Urinary bladder (tissue), 4 donors: ENCODE measurements around the gene PPM1F. TPM values are rescaled to one million over a fixed set of nuclear protein-coding genes. Genes with fewer than 3 reads are reported as not detected.
"Not testable (repeated sequence)": the region's sequence is repeated elsewhere in the genome, so short reads cannot be mapped to it uniquely, and the experiment has no call there.

Experiments used
- DNase-seq: peaks from one replicate; pipeline ENCODE4 v3.0.0-alpha.2; 2015; ENCODE audit errors: extremely low spot score
- H3K27ac ChIP-seq: one replicate; pipeline ENCODE4 v1.5.1; 2013; ENCODE audit warnings: low read depth, mild to moderate bottlenecking, moderate library complexity
- H3K36me3 ChIP-seq: one replicate; pipeline ENCODE4 v1.6.1; 2013; ENCODE audit warnings: mild to moderate bottlenecking, moderate library complexity; ENCODE audit not compliant: insufficient read depth
- H3K4me1 ChIP-seq: one replicate; pipeline ENCODE4 v1.6.1; 2013; ENCODE audit warnings: mild to moderate bottlenecking, moderate library complexity; ENCODE audit not compliant: insufficient read depth
- H3K4me3 ChIP-seq: one replicate; pipeline ENCODE4 v1.5.1; 2013; ENCODE audit warnings: low read depth, low read length
- WGBS: extraction: QIAGEN DNeasy Blood & Tissue Kit; methylation state at CpG from one replicate; pipeline ENCODE4 v1.1.7; 2013; 5-methylcytosine and 5-hydroxymethylcytosine counted together
- polyA plus RNA-seq: library from polyadenylated mRNA; stranded (reverse); fragments of 200-250 nt; gene quantifications from one replicate; pipeline ENCODE4 v1.2.3, GENCODE V29; 2013
- total RNA-seq: library from RNA; depleted of rRNA; stranded (reverse); fragments of >200 nt; gene quantifications from one replicate; pipeline ENCODE4 v1.2.3, GENCODE V29; 2014
- donor health status: healthy with polysubstance abuse.
- donor health status: healthy.

Gene PPM1F
- total and polyA plus RNA-seq, 2 donors = 30.8 to 35.4 TPM

- DNase-seq = no peak
- no peak overlapping the region for H3K4me3 ChIP-seq
- no peaks in the 10 kb centered on the region for H3K36me3 ChIP-seq
- no peak overlapping the region for H3K27ac ChIP-seq
- H3K4me1 ChIP-seq = no peaks in the 10 kb centered on the region
- WGBS = 94% methylated on average over 13 of the region's 13 CpGs
These were observed 7.0 kb downstream of the PPM1F start for GRCh38 chr22:21945453-21946261.

GRCh38 chr22:21944871-21945270 is 7.8 kb downstream of the PPM1F start:
- H3K36me3 ChIP-seq = no peaks in the 10 kb centered on the region
- H3K27ac ChIP-seq = no peak overlapping the region
- 84% methylated on average over 7 of the region's 7 CpGs for WGBS
- no peak overlapping the region for H3K4me3 ChIP-seq
- no peaks in the 10 kb centered on the region for H3K4me1 ChIP-seq
- no peak for DNase-seq

GRCh38 chr22:21943571-21944448 is 8.8 kb downstream of the PPM1F start:
- no peaks in the 10 kb centered on the region for H3K36me3 ChIP-seq
- H3K4me3 ChIP-seq = no peak overlapping the region
- no peak overlapping the region for H3K27ac ChIP-seq
- no peaks in the 10 kb centered on the region for H3K4me1 ChIP-seq
- 93% methylated on average over 18 of the region's 18 CpGs for whole genome bisulfite sequencing
- DNase-seq = no peak

- no peak overlapping the region for H3K4me3 ChIP-seq
- WGBS = 35% methylated on average over 19 of the region's 19 CpGs
- H3K36me3 ChIP-seq = no peaks in the 10 kb centered on the region
- no peaks in the 10 kb centered on the region for H3K4me1 ChIP-seq
- peak overlapping the region; percentile 77 for H3K27ac ChIP-seq
- DNase-seq = no peak
These were observed 10.0 kb downstream of the PPM1F start for GRCh38 chr22:21942407-21943343.

- H3K4me1 ChIP-seq = no peaks in the 10 kb centered on the region
- 82% methylated on average over 8 of the region's 8 CpGs for WGBS
- no peaks in the 10 kb centered on the region for H3K36me3 ChIP-seq
- no peak overlapping the region for H3K4me3 ChIP-seq
- no peak for DNase-seq
- peak overlapping the region; percentile 11 for H3K27ac ChIP-seq
These were observed 10.7 kb downstream of the PPM1F start for GRCh38 chr22:21941921-21942320.

- DNase-seq = no peak
- no peak overlapping the region for H3K27ac ChIP-seq
- no peaks in the 10 kb centered on the region for H3K4me1 ChIP-seq
- H3K36me3 ChIP-seq = no peaks in the 10 kb centered on the region
- 83% methylated on average over 3 of the region's 3 CpGs for WGBS
- no peak overlapping the region for H3K4me3 ChIP-seq
These were observed 12.1 kb downstream of the PPM1F start for GRCh38 chr22:21940521-21940920.

- H3K36me3 ChIP-seq, H3K27ac ChIP-seq, DNase-seq, H3K4me3 ChIP-seq, H3K4me1 ChIP-seq: not testable (repeated sequence)
- 75% methylated on average over 5 of the region's 5 CpGs for WGBS
These were observed 12.7 kb downstream of the PPM1F start for GRCh38 chr22:21939935-21940334.

- Histone ChIP-seq H3K36me3 (no peaks in the 10 kb centered on the region), H3K27ac (no peak overlapping the region), H3K4me3 (no peak overlapping the region), H3K4me1 (no peaks in the 10 kb centered on the region)
- WGBS = 74% methylated on average over 10 of the region's 10 CpGs
- no peak for DNase-seq
These were observed 13.2 kb downstream of the PPM1F start for GRCh38 chr22:21939461-21939913.

GRCh38 chr22:21938906-21939305 is 13.7 kb downstream of the PPM1F start:
- H3K4me1 ChIP-seq = no peaks in the 10 kb centered on the region
- WGBS = 78% methylated on average over 11 of the region's 11 CpGs
- H3K4me3 ChIP-seq = no peak overlapping the region

GRCh38 chr22:21938071-21938822 is 14.4 kb downstream of the PPM1F start:
- Histone ChIP-seq H3K36me3 (no peaks in the 10 kb centered on the region), H3K27ac (peak overlapping the region; percentile 88), H3K4me3 (peak overlapping the region; percentile 38), H3K4me1 (no peaks in the 10 kb centered on the region)
- peak; percentile 83 for DNase-seq
- WGBS = under 1% methylated on average over 42 of the region's 42 CpGs

More at GRCh38 chr22:21938906-21939305, 13.7 kb downstream of the PPM1F start:
- DNase-seq = no peak
- no peaks in the 10 kb centered on the region for H3K36me3 ChIP-seq
- no peak overlapping the region for H3K27ac ChIP-seq

GRCh38 chr22:21937821-21938070 is 14.9 kb downstream of the PPM1F start:
- no peaks in the 10 kb centered on the region for H3K4me1 ChIP-seq
- peak overlapping the region; percentile 2 for H3K4me3 ChIP-seq
- peak overlapping the region; percentile 88 for H3K27ac ChIP-seq
- DNase-seq = no peak
- WGBS = 8% methylated on average over 8 of the region's 8 CpGs
- no peaks in the 10 kb centered on the region for H3K36me3 ChIP-seq

- no peak for DNase-seq
- peak overlapping the region; percentile 2 for H3K4me3 ChIP-seq
- H3K27ac ChIP-seq = peak overlapping the region; percentile 88
- H3K36me3 ChIP-seq = no peaks in the 10 kb centered on the region
- 50% methylated on average over 20 of the region's 20 CpGs for WGBS
- no peaks in the 10 kb centered on the region for H3K4me1 ChIP-seq
These were observed 15.4 kb downstream of the PPM1F start for GRCh38 chr22:21937041-21937820.
